Skeletal muscle cell (primary cell): Measurements from ENCODE around the gene AGTRAP.

Experiments
- DNase-seq: peaks from one replicate; pipeline ENCODE4 v3.0.0-alpha.2; 2010; ENCODE audit warnings: low read depth
- H3K4me3 ChIP-seq: 2 replicates; pipeline ENCODE4 v1.5.1; 2011; ENCODE audit warnings: low read depth, mild to moderate bottlenecking, control low read depth, low read length, moderate library complexity

The AGTRAP gene

GRCh38 chr1:11790880-11791715, 55.2 kb downstream of the AGTRAP start:
- DNase-seq: peak; percentile 68
- H3K4me3 ChIP-seq: no peak overlapping the region

- H3K4me3 ChIP-seq: no peak overlapping the region
- DNase-seq: no peak
Measured at GRCh38 chr1:11792106-11792505, 56.2 kb downstream of the AGTRAP start.

- no peak for DNase-seq
- no peak overlapping the region for H3K4me3 ChIP-seq
Measured at GRCh38 chr1:11793819-11794218, 57.9 kb downstream of the AGTRAP start.

- H3K4me3 ChIP-seq: no peak overlapping the region
- DNase-seq: no peak
Measured at GRCh38 chr1:11794446-11795237, 58.7 kb downstream of the AGTRAP start.

- no peak for DNase-seq
- no peak overlapping the region for H3K4me3 ChIP-seq
Measured at GRCh38 chr1:11795238-11795890, 59.4 kb downstream of the AGTRAP start.

GRCh38 chr1:11796036-11796828, 60.3 kb downstream of the AGTRAP start:
- DNase-seq: no peak
- no peak overlapping the region for H3K4me3 ChIP-seq

- no peak overlapping the region for H3K4me3 ChIP-seq
- DNase-seq: no peak
Measured at GRCh38 chr1:11797525-11798216, 61.7 kb downstream of the AGTRAP start.

GRCh38 chr1:11799099-11799498, 63.2 kb downstream of the AGTRAP start:
- no peak for DNase-seq
- no peak overlapping the region for H3K4me3 ChIP-seq

GRCh38 chr1:11799896-11800295, 64.0 kb downstream of the AGTRAP start:
- no peak for DNase-seq
- H3K4me3 ChIP-seq: no peak overlapping the region

GRCh38 chr1:11800391-11800755, 64.4 kb downstream of the AGTRAP start:
- DNase-seq: no peak
- no peak overlapping the region for H3K4me3 ChIP-seq
